Adrenal gland (tissue), 5 donors: ENCODE data around the gene HELZ.

Experiments
- CTCF ChIP-seq, 6 experiments: fragments of 450-650 bp in 4 of 6; fragments of 200-600 bp in 2 of 6; sonication (generic) in 1 of 6; IDR thresholded peaks; 1 replicate in 5 of 6; 2 replicates in 1 of 6; pipeline versions ENCODE4 v1.5.1 to v1.8.0; 2016 to 2021; ENCODE audit warnings: antibody characterized with exemption in 6 of 6, mild to moderate bottlenecking in 2 of 6, moderate library complexity in 1 of 6
- POLR2A ChIP-seq, 2 donors: fragments of 450-650 bp; IDR thresholded peaks; one replicate each; pipeline ENCODE4 v1.6.1; 2017; ENCODE audit warnings: antibody characterized with exemption in 2 of 2, mild to moderate bottlenecking in 2 of 2, moderate library complexity in 1 of 2
- donor health status: DM: no; HTN: no; CAD: no.

GRCh38 chr17:67238991-67239390 is 6.0 kb downstream of the HELZ start:
- TF ChIP-seq CTCF (IDR thresholded peaks at IDR 0.05) (no peak), POLR2A (IDR thresholded peaks at IDR 0.05) (no peak)
